Islet of Langerhans (tissue), 1 donor: ENCODE data around the gene LMTK2.
A peak's percentile ranks its signal among the peaks of the same experiment; 100 is the strongest.
"Not testable (repeated sequence)": the region's sequence is repeated elsewhere in the genome, so short reads cannot be mapped to it uniquely, and the experiment has no call there.

ENCODE experiments used
- FAIRE-seq: peaks from one replicate; lab custom pipeline; 2011; peaks lifted over from hg19 to GRCh38; lab: Jason Lieb, UNC

Gene LMTK2

DNA sequence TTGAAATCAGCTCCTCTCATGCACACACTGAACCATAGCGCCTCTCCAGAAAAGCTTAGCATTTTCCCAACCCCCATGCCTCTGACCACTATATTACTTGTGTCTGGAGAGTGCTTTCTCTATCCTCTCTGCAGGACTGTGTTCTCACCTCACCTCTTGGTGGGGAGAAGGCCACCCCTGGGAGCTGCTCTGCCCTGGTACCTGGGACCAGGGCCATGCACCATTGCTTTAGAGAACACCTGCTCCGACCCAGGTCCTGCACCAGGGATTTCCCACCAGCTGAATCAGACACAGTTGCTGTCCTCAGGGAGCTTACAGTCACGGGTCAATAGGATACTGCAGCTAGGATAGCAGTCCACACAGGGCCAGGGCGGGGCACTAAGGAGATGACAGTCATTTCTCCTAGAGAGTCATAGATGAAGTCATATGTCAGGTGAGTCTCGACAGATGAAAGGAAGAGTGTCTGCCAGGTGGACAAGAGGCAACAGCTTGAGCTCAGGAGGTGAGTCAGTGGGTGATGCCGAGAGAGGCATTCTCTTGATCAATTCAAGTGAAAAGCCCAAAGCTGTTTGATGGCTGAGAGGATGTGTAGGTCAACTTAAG lies 619 bp upstream of the LMTK2 start:
- FAIRE-seq = no peak

DNA sequence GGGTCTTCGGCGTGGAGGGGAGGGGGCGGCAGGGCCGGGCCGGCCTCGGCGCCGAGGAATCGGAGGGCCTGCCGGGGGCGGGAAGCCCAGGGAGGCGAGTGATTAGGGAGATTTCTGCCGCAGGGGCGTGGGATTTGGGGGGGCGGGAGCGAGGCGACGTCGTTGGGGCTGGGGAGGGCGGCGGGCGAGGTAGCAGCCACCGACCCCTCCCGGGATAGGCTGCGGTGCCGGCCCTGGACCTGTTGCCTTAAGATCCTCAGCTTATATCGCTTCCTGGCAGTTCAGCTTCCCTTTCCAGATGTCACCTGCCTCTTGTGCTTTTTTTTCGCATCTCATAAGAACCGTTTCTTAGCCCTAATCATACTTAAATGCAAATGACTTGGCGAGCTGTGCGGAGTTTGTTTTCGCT lies 655 bp downstream of the LMTK2 start:
- FAIRE-seq = no peak

DNA sequence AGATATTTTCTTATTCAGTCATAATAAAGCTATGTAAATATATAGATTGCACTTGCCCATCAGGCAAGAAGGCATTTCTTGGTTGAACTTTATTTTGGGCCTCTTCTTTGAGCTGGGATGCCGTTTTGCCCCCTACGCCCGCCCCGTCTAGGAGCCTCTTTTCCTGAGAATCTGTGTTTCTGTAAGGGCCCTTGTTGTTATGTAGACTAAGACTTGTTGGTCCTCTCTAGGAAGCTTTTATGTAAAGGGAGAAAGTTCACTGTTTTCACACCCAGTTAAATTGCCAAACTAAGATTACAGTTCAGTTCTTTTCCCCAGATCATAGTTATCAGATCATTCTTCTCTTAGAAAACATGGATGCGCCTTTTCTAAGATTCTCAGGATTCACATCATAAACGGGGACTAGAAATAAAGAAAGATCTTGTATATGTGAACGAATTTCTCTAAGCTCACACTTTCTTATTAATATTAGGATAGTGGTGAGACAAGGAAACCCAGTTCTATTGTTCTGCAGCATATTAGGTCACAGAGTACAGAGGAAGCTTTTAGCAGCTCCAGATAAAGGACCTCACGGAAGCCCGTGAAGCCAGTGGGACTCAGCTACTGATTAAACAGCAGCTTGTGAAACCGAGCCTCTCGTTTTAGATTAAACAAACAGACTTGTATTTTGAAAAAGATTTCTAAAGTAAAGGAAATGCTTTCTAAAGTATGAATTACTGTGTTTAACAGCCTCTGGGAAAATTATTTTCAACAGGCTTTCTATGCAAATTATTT lies 3.8 kb downstream of the LMTK2 start:
- FAIRE-seq = peak; percentile 71

DNA sequence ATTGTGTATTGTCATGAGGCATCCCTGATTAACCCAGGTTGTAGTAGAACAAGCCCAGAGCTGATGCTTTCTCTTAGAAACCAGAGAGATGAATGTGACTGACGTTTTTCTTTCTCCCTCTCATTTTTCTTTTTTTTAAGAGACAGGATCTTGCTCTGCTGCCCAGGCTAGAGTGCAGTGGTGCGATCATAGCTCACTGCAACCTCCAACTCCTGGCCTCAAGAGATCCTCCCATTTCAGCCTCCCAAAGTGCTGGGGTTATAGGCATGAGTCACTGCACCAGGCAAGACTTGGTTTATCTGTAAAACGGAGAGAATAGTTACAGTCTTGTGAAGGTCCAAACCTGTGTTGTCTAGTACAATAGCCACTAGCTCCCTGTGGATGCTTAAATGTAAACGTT lies 5.4 kb downstream of the LMTK2 start:
- FAIRE-seq = no peak

DNA sequence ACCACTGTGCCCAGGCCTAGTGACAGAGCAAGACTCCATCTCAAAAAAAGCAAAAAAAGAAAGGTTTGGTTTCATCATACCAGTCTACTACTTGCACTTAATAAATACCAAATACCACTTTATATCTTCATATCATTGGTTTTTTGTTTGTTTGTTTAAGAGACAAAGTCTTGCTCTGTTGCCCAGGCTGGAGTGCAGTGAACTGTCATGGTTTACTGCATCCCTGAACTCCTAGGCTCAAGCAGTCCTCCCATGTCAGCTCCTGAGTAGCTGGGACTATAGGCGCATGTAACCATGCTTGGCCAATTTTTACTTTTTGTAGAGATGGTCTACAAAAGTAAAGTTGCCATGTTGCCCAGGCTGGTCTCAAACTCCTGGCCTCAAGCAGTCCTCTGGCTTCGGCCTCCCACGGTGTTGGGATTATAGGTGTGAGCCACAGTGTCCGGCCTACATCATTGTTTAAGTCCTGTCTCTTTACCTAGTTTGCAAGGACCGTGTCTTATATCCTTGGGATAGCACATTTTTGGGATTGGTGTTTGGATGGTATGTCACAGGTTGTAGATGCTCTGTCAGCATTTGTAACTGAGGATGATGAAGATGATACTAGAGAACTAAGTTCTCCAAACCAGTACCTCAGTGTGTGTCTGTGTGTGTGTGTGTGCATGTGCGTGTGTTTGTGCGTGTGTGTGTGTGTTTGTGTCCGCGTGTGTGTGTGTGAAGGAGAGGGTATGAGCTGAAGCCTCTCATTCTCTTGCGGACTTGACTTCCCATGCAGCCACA lies 9.3 kb downstream of the LMTK2 start:
- FAIRE-seq = no peak

GRCh38 chr7:98116656-98117461 lies 10.2 kb downstream of the LMTK2 start:
- no peak for FAIRE-seq

DNA sequence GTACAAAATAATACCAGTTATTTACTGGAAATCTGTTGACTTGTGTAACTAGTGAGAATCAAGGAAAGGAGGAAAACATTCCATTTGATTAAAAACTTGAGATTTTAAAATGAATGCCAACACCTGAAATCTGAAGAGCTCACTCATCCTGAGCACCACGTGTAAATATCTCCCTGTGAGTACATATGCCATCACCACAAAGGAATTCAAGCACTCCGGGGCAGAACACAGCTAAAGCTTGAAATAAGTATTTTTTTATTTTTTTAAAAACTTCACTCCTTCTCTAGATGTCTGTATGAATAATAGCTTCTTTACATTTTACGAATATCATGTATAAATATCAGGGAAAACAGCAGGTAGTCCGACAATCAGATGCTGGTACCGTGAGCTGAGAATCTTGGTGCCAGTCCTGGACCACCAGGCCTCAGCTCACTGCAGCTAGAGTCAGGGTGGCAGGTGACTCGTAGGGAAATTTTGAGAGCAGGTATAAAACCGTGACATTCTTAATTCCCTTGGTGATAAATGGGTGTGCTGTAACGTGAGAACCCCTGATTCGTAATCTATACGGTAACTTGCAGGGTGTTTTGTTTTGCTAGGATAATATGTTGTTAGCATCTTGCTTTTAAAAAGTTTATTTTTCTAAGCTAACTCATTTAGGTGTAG lies 12.7 kb downstream of the LMTK2 start:
- no peak for FAIRE-seq

DNA sequence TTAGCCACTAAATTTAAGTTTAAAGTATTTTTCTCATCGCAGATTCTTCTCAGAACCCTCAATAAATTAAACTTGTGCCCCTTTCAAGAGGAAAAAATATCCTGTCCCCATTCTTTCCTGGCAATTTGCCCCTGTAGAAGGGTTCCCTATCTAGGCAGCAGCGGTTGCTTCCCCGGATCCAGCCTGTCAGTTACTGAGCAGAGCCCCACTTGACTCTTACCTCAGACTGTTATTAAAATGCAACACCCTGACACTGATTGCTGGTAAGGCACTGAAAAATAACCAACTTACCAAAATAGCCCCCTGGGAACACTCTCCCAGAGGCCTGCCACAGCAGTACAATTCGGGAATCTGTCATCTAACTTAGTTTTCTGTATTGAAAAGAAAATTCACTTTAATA lies 13.9 kb downstream of the LMTK2 start:
- no peak for FAIRE-seq

DNA sequence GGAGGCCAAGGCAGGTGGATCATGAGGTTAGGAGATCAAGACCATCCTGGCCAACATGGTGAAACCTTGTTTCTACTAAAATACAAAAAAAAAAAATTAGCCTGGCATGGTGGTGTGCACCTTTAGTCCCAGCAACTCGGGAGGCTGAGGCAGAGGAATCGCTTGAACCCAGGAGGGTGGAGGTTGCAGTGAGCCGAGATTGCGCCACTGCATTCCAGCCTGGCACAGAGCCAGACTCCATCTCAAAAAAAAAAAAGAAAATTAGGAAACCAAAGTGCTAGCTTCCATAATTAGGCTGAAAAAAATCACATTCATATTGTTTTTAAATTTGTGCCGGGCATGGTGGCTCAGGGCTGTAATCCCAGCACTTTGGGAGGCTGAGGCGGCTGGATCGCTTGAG lies 14.7 kb downstream of the LMTK2 start:
- FAIRE-seq = not testable (repeated sequence)

- no peak for FAIRE-seq
These were observed 16.7 kb downstream of the LMTK2 start for GRCh38 chr7:98123365-98123696.

GRCh38 chr7:98125759-98126158 lies 19.1 kb downstream of the LMTK2 start:
- no peak for FAIRE-seq

- no peak for FAIRE-seq
These were observed 19.9 kb downstream of the LMTK2 start for GRCh38 chr7:98126311-98127142.

DNA sequence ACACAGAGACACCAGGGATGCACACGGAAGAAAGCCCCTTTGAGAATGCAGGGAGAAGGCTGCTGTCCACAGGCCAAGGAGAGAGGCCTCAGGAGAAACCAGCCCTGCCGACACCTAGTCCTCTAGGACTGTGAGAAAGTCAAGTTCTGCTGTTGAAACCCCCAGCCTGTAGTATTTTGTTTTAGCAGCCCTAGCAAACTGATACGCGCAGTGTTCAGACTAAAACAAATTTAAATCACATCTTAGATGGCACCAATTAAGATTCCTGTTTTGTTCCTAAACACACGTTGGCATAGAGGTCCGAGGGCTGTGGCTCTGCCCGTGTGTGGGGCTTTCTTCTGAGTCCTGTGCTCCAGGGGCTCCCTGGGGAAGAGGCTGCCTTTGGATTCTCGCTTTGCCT lies 21.7 kb downstream of the LMTK2 start:
- no peak for FAIRE-seq

DNA sequence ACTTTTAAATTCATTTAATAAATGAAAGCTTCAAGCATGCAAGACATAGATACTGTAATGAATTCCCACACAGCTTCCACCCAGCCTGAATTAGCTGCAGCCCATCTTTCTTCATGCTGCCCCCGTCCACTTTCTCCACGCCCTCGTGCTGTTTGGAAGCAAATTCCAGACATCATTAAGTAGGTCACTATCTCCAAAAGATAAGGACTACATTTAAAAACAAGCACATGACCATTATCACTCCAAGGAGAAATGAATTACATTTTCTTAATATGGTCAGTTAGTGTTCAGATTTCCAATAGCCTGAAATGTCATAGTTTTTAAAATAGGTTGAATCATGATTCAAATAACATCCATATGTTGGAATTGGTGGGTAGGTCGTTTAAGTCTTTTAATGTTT lies 24.3 kb downstream of the LMTK2 start:
- no peak for FAIRE-seq

GRCh38 chr7:98133181-98133580 lies 26.5 kb downstream of the LMTK2 start:
- no peak for FAIRE-seq

- FAIRE-seq = no peak
These were observed 27.1 kb downstream of the LMTK2 start for GRCh38 chr7:98133621-98134303.

DNA sequence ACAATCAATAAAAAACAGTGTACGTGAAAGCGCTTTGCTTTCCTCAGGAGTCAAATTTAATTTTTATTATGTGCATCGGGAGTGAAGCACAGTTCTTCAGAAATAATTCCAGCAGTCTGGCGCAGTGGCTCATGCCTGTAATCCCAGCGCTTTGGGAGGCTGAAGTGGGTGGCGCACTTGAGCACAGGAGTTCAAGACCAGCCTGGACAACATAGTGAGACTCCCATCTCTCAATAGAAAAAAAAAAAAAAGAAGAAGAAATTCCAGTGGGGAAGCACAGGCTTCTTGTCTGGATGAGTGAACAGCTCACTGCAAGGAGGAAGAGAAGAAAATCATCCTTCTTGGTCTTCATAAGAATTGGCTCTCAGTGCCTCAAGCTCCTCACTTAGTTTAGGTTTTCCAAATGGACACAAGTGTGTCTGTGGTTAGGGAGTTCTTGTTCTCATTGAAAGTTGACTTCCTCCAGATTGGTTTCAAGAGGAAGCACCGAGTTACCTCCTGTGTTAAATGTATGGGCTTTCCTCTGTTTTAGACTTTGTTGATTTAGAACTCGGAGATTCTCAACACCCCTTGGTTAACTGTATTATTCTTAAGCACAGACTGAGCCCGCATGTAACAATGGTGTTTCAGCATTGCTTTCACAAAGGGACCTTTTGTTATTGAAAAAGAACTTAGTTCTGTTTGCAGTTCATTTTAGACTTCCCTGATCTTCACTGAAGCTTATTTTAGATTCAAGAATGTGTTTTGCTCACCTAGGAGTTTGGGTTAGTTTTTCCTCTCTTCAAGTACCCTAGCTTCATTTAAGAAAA lies 28.0 kb downstream of the LMTK2 start:
- no peak for FAIRE-seq

DNA sequence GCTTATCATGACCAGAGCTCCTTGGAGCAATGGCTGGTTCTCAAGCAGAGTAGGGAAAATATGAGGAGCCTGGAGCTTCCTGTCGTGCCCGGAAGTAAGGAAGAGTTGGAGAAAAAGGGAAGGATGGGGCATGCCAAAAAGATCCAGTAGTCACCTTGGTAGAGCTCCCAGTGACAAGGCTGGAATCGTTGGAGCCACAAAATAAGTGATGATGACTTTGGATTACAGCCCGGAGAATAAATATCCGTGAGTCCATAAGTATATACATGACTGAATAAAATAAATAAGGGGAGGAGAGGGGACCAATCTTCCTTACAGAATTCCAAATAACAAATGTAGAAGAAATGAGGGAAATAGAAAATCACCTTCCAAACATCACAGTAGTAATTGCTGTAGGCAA lies 29.3 kb downstream of the LMTK2 start:
- no peak for FAIRE-seq

DNA sequence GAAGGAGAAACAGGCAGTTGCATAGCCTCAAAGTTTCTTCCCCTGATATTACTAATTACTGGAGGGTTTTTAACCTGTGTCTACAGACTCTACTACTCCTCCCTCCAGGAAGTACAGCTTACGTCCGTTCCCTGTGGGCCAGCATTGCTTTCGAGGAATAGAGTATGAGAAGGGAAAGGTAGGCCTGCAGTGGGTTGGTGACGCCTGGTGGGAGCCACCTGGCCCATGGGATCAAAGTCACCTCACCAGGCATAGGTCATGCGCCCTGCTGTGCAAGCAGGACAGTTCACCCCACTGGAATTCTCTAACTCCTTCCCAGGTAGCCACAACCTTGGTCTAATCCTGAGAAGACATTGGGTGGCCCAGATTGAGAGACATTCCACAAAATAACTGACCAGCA lies 29.8 kb downstream of the LMTK2 start:
- FAIRE-seq = no peak
